COLO668 (cell line): ENCODE measurements around the gene TMEM164.

Experiments
- DNase-seq: peaks from one replicate; lab custom pipeline; 2025; ENCODE audit not compliant: unreplicated experiment; lab: John Stamatoyannopoulos, UW

TMEM164 gene

GRCh38 chrX:110161361-110161686 is 158.4 kb downstream of the TMEM164 start:
- DNase-seq, result no peak

DNA sequence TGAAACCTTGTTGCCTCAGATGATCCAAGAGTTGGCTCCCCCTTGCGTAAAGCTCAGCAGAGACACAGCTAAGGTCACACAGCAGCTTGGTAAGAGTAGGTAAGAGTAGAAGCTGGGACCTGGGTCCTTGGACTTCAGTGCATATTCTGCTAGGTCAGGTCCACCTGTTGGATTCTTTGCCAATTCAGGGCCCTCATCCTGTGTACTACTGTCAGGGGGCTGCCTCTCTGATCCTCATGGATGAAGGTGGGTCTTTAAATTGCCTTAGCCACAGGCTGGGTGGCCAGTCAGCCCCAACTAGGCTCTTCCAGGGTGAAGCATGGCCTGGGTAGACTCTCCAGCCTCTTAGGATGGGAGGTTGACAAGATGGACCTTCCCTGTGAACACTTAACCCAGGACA is 159.2 kb downstream of the TMEM164 start:
- no peak for DNase-seq

GRCh38 chrX:110162867-110163266 is 160.0 kb downstream of the TMEM164 start:
- no peak for DNase-seq

DNA sequence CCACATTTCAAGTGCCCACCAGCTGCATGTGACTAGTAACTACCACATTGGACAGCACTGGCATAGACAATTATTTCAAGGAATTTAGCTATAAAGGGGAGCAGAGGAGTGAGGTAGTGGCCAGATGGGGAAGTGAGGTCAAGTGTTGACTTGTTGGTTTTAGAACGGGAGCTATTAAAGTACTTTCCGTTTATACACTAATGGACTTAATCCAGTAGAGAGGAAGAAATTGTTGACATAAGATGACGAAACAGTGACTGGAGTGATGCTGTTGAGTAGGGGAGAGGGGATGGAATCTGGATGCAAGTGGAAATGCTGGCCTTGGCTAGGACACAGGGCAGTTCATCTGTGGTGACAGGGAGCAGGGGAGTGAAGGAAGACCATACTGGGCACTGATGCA is 160.6 kb downstream of the TMEM164 start:
- DNase-seq, result no peak

DNA sequence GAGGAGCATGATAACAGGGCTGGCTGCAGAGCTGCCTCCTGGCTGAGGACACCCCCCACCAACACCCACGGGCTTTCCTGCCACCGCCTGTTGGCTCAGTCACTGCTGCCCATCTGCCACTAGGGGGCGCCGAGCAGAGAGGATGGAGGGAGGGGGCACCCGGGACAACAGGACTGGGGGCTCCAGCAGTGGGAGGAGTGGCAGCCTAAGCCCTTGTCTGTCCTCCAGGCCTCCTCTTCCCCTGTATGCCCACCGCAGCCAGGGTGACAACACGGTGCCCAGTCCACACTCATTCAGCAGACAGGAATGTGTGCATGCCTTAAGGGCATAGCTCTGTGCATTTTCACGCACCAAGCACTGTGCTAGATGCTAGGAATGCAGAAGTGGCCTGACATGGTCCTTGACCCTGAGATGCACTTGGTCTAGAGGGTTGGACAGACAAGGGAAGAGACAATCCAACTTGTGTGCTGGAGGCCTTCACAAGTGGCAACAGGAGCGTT is 165.1 kb downstream of the TMEM164 start:
- peak; percentile 16 for DNase-seq

- no peak for DNase-seq
Observed at GRCh38 chrX:110168585-110168984, 165.7 kb downstream of the TMEM164 start.

- DNase-seq, result no peak
Observed at GRCh38 chrX:110170029-110170428, 167.1 kb downstream of the TMEM164 start.

GRCh38 chrX:110171442-110171841 is 168.5 kb downstream of the TMEM164 start:
- DNase-seq, result no peak

DNA sequence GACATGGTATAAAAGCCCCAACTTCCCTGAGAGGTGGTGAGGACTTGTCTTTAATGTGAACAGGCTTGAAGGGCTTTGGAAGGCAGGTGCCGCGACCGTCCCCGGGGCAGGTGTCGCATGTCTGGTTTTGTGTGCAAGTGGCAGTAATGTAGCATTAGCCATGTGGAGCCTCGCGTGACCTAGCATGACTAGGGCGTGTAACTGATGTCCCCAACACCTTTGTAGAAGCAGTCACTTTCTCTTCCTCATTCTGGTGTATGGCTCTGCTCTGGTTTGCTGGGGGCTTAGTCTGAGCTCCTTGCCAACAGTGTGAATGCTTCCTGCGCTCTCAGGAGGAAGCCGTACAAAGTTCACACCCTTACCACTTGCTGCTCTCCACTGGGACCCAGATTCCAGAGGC is 169.3 kb downstream of the TMEM164 start:
- no peak for DNase-seq

DNA sequence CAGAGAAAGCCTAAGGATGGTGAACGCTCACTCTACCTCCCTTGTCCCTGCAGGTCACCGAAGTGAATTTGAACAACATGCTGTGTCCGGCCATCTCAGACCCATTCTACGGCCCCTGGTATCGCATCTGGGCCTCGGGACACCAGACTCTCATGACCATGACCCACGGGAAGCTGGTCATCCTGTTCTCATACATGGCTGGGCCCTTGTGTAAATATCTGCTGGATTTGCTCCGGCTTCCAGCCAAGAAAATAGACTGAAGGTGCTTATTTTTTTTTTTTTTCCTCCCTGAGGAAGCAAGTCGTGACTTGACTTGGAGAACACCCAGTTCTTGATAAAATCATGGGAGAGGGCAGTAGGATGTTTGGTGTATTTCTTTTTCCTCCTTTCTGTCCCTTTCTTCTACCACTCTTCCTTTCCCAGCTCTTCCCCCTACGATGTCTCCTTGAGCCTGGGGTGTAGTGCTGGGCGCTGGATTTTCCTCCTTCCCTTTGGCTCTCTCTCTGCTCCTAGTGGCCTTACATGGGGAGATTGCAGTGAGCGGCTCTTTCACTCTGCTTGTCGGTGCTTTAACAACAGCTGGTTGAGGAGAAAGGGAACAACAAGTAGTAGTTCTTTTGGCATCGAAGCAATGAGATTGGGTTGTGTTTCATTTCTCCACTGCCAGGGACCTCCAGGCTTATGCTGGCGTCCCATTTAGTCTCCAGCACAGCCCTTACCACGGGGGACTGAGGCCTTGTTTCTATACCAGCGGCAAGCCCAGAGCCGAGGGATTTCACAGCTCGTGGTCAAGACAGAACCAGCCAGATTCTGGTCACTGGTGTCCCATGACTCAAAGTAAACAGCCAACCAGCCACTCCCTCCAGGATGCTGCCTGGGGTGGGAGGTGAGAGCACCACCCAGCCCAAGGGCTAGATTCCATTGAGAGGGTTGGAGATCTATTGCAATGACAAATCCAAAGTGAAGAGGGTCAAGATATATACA is 170.6 kb downstream of the TMEM164 start:
- DNase-seq, result no peak

DNA sequence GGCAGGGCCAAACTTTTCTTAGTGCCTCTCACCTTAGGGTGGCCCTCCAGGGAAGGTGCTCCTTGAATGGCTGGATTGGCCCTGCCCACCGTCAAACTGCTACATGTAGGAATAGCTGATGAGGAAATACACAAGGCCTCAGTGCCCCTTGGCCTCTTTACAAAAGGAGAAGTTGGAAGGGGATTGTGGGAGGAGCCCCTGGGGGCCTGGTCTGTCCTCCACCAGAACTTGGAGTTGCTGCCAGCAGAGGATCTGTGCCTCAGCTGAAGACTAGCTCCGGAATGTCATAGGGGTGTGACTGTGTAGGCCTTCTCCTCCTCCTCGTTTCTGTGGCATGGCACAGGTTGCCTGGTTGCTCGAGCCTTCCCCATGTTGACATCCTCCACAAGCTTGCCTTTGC is 172.2 kb downstream of the TMEM164 start:
- DNase-seq, result no peak

- no peak for DNase-seq
Observed at GRCh38 chrX:110175696-110176095, 172.8 kb downstream of the TMEM164 start.

DNA sequence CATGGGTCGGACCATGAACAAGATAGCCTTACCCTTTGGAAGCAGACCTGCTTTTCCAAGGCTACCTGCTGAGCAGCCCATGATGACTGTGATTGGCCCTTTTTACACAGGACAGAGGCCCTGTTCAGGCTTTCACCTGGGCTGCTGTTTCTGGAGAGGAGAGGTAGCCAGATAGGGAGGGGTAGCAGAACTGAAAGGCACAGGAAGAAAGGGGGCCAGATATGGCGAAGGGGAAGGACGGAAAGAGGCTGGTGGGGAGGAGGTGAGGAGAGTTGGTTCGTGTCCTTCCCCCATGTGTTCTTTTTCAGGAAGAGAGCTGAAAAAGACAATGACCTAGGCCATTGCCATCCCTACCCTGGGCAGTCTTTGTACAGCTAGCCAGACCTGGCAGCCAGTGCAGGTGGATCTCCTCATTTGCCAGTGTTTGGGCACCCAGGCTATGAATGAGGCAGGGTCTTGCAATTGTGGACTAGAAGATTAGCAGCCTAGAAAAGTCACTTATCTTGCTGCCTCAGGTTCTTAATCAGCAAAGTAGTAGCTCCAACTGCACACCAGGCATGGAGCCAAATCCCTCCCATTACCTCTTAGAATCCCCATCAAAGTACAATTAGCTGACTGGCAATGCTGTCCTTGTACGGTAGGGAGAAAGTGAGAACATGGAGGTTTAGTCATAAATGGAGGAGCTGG is 175.4 kb downstream of the TMEM164 start:
- DNase-seq, result peak; percentile 0

GRCh38 chrX:110180176-110180927 is 177.4 kb downstream of the TMEM164 start:
- no peak for DNase-seq

- no peak for DNase-seq
Observed at GRCh38 chrX:110180928-110181310, 178.0 kb downstream of the TMEM164 start.

- DNase-seq, result no peak
Observed at GRCh38 chrX:110181459-110182137, 178.7 kb downstream of the TMEM164 start.

DNA sequence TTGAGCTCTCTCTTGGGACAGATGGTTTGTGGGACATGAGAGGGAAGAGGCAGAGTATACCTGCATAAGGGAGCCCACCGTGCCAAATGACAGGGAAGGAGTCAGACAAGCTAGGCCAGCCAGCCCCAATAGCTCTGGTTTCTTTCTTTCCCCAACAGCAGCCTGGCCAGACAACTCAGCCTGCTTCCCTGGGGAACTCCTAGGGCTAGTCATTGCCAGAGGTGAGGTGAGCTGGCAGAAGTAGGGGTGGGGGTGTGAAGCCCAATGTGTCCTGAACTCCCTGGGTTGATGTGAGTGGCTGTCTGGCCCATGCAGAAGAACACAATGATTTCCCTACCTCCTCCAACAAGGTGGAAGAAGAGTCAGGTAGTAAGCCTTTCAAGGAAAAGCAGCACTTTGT is 179.4 kb downstream of the TMEM164 start:
- DNase-seq, result no peak

DNA sequence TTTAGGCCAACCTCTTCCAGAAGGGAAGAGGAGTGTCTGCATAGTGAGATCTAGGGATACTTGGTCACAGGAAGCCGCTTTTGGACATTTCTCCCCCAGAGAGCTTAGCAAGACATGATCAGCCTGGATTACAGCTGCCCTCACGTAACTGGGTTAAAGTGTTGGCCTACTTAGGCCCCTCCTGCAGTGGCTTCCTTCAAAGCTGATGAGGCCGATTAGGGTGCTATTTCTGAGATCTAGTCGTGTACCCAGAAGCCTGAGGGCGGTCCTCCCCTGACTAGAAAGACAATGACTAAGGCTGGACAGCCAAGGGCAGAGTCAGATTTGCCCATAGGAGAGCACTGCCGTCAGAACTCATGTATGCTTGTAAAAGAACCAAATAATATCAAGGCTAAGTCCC is 180.0 kb downstream of the TMEM164 start:
- no peak for DNase-seq

- no peak for DNase-seq
Observed at GRCh38 chrX:110183314-110183713, 180.4 kb downstream of the TMEM164 start.

GRCh38 chrX:110188701-110189558 is 186.0 kb downstream of the TMEM164 start:
- no peak for DNase-seq
